ENCODE measurements around the gene JCHAIN. TPM values are rescaled to one million over a fixed set of nuclear protein-coding genes. Genes with fewer than 3 reads are reported as not detected.

JCHAIN gene
- not detected for total RNA-seq

DNA sequence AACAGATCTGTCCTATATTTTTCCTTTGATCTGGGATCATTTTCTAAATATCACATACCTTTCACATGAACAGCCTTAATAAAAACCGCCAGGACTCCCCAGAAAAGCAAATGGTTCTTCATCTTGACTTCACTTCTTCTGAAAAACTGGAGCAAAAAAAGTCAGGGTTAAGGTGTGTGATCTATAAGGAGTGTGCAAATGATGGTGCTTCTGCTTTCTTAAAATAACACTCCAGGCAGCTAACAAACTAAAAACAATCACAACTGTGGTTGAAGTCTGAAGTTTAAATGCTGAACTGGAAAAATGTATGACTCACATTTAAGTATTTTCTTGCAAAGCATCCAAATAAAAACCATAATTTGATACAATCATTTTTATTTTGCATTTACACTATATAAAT, at the start of gene JCHAIN:
Gene JCHAIN (minus strand): TSS at position 140 of the 400 bp plus-strand sequence. CDS start 18 bp downstream, at position 122.
- POLR2A ChIA-PET = no interaction called here
- H3K36me3 Mint-ChIP-seq (ENCODE audit: low read depth) = no peaks in the 10 kb centered on the region
- H3K9me3 Mint-ChIP-seq (ENCODE audit: low read depth) = no peaks in the 10 kb centered on the region
- no peak within 1 kb of the TSS for H3K4me3 Mint-ChIP-seq
- ATAC-seq (no peak), DNase-seq (no peak)
- no peak within 1 kb of the TSS for H3K27ac Mint-ChIP-seq
- peaks cover 3% of the 10 kb centered on the region for H3K4me1 Mint-ChIP-seq
- CTCF ChIA-PET = interaction anchor here (1.1 kb wide), 1 partner anchor 23 kb away, joined by 3 read pairs; no protein-coding TSS in a partner anchor
- intact Hi-C loops (cut with DNase I, micrococcal nuclease) = no loop called here
- H3K27me3 Mint-ChIP-seq = no peaks in the 10 kb centered on the region

GRCh38 chr4:70715097-70715496, 48.8 kb upstream of the JCHAIN start:
- Mint-ChIP-seq H3K4me1 (peaks cover 40% of the 10 kb centered on the region), H3K27ac (peak overlapping the region; percentile 9), H3K36me3 (ENCODE audit: low read depth) (no peaks in the 10 kb centered on the region), H3K27me3 (no peaks in the 10 kb centered on the region), H3K4me3 (no peak overlapping the region), H3K9me3 (ENCODE audit: low read depth) (no peaks in the 10 kb centered on the region)
- ChIA-PET POLR2A (no interaction called here), CTCF (interaction anchor here (0.8 to 1.0 kb wide), 3 partner anchors 19 to 23 kb away, joined by 3 to 4 read pairs (median 3); no protein-coding TSS in a partner anchor)
- ATAC-seq (no peak), DNase-seq (no peak)
- intact Hi-C loops (cut with DNase I, micrococcal nuclease) = no loop called here

GRCh38 chr4:70714079-70714887, 48.0 kb upstream of the JCHAIN start:
- intact Hi-C loops (cut with DNase I, micrococcal nuclease) = no loop called here
- ATAC-seq (peak; percentile 47), DNase-seq (no peak)
- H3K4me3 Mint-ChIP-seq = no peak overlapping the region
- H3K9me3 Mint-ChIP-seq (ENCODE audit: low read depth) = no peaks in the 10 kb centered on the region
- ChIA-PET CTCF (interaction anchor here (1.0 kb wide), 2 partner anchors 20 to 23 kb away, joined by 3 to 4 read pairs; no protein-coding TSS in a partner anchor), POLR2A (no interaction called here)
- H3K36me3 Mint-ChIP-seq (ENCODE audit: low read depth) = no peaks in the 10 kb centered on the region
- no peaks in the 10 kb centered on the region for H3K27me3 Mint-ChIP-seq
- peaks cover 45% of the 10 kb centered on the region for H3K4me1 Mint-ChIP-seq
- H3K27ac Mint-ChIP-seq = no peak overlapping the region

DNA sequence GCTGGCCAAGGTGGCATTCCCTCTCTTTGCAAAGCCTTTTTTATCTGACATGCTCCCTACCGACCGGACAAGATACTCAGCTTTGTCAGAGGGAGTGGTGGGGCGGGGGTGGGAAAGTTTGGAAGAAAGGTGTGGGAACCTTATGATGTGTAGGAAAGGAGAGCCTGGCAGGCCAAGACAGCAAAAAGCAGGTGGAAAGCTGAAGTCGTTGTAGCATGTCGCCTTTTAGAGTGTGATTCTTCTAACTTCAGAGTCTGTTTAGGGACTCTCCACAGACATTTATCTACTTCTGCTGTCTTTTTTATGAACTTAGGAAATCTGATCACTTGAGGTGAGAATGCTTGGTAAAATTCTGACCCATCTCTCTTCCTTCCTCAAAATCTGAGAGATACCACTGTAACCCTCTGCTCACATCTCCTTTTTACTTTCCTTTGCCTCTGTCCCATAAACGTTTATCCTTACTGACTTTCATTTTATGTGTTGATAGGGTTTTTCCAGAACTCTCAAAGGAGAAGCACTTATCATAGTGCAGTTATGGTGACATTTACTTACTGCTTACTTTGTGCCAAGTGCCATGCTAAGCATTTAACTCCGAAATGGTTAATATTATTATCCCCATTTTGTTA, 47.3 kb upstream of the JCHAIN start:
- ChIA-PET CTCF (no interaction called here), POLR2A (no interaction called here)
- peak overlapping the region; percentile 35 for H3K27ac Mint-ChIP-seq
- H3K4me1 Mint-ChIP-seq = peaks cover 47% of the 10 kb centered on the region
- DNase-seq = no peak
- no peaks in the 10 kb centered on the region for H3K27me3 Mint-ChIP-seq
- ATAC-seq = peak; percentile 19
- H3K36me3 Mint-ChIP-seq (ENCODE audit: low read depth) = no peaks in the 10 kb centered on the region
- no peaks in the 10 kb centered on the region for H3K9me3 Mint-ChIP-seq (ENCODE audit: low read depth)
- intact Hi-C loops (cut with DNase I, micrococcal nuclease) = no loop called here
- H3K4me3 Mint-ChIP-seq = no peak overlapping the region

DNA sequence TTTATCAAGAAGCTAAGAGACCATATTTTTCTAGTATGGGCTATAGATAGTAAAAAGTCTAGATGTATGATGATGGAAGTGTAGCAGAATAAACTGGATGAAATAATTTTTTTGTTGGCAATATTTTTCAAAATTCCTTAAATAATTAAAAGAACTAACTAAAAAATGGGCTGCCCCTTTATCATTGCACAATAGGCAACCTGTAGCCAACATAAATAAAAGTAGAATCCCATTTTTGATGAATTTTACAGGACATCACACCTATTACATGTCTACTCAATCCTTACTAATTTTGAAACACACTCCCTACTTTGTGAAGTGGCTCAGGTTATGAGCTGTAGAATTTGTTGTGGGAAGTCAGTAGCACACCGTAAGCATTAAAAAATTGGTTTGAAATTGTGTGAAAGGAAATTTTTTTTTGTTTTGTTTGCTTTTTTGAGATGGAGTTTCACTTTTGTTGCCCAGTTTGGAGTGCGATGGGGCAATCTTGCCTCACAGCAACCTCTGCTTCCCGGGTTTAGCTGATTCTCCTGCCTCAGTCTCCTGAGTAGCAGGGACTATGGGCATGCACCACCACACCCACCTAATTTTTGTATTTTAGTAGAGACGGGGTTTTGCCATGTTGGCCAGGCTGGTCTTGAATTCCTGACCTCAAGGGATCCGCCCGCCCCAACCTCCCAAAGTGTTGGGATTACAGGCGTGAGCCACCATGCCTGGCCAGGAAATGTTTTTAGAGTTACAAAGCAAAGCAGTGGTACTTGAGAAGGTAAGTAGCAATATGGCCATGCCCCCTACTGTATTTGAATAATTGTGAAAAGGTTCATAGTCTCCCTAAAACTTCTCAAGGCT, 46.5 kb upstream of the JCHAIN start:
- POLR2A ChIA-PET = no interaction called here
- peak overlapping the region; percentile 35 for H3K27ac Mint-ChIP-seq
- CTCF ChIA-PET = interaction anchor here (0.8 kb wide), 1 partner anchor 27 kb away, joined by 3 read pairs; no protein-coding TSS in a partner anchor
- ATAC-seq (no peak), DNase-seq (no peak)
- intact Hi-C loops (cut with DNase I, micrococcal nuclease) = no loop called here
- H3K4me3 Mint-ChIP-seq = no peak overlapping the region
- H3K27me3 Mint-ChIP-seq = no peaks in the 10 kb centered on the region
- H3K9me3 Mint-ChIP-seq (ENCODE audit: low read depth) = no peaks in the 10 kb centered on the region
- H3K36me3 Mint-ChIP-seq (ENCODE audit: low read depth) = no peaks in the 10 kb centered on the region
- H3K4me1 Mint-ChIP-seq = peaks cover 47% of the 10 kb centered on the region

GRCh38 chr4:70712150-70712549, 45.8 kb upstream of the JCHAIN start:
- Mint-ChIP-seq H3K4me3 (no peak overlapping the region), H3K27ac (no peak overlapping the region)
- POLR2A ChIA-PET = no interaction called here

GRCh38 chr4:70711599-70711998, 45.3 kb upstream of the JCHAIN start:
- H3K36me3 Mint-ChIP-seq (ENCODE audit: low read depth) = no peaks in the 10 kb centered on the region
- ChIA-PET CTCF (no interaction called here), POLR2A (no interaction called here)
- intact Hi-C loops (cut with DNase I, micrococcal nuclease) = no loop called here
- DNase-seq (no peak), ATAC-seq (no peak)
- H3K9me3 Mint-ChIP-seq (ENCODE audit: low read depth) = no peaks in the 10 kb centered on the region
- H3K4me3 Mint-ChIP-seq = no peak overlapping the region
- H3K27ac Mint-ChIP-seq = no peak overlapping the region
- peaks cover 51% of the 10 kb centered on the region for H3K4me1 Mint-ChIP-seq
- H3K27me3 Mint-ChIP-seq = no peaks in the 10 kb centered on the region

More at GRCh38 chr4:70712150-70712549, 45.8 kb upstream of the JCHAIN start:
- H3K4me1 Mint-ChIP-seq = peaks cover 48% of the 10 kb centered on the region
- intact Hi-C loops (cut with DNase I, micrococcal nuclease) = no loop called here
- CTCF ChIA-PET = interaction anchor here (0.8 kb wide), 1 partner anchor 28 kb away, joined by 3 read pairs; no protein-coding TSS in a partner anchor
- no peaks in the 10 kb centered on the region for H3K9me3 Mint-ChIP-seq (ENCODE audit: low read depth)
- DNase-seq (no peak), ATAC-seq (no peak)
- H3K27me3 Mint-ChIP-seq = no peaks in the 10 kb centered on the region
- no peaks in the 10 kb centered on the region for H3K36me3 Mint-ChIP-seq (ENCODE audit: low read depth)

- DNase-seq (no peak), ATAC-seq (no peak)
- ChIA-PET POLR2A (interaction anchor here (0.7 kb wide), 1 partner anchor 197 kb away, joined by 3 read pairs; no protein-coding TSS in a partner anchor), CTCF (interaction anchor here (0.6 to 2.0 kb wide), 4 partner anchors 13 to 473 kb away, joined by 3 to 6 read pairs (median 4); no protein-coding TSS in a partner anchor)
- Mint-ChIP-seq H3K27ac (no peak overlapping the region), H3K36me3 (ENCODE audit: low read depth) (peaks cover 1% of the 10 kb centered on the region), H3K27me3 (no peaks in the 10 kb centered on the region), H3K4me3 (no peak overlapping the region), H3K4me1 (peaks cover 47% of the 10 kb centered on the region), H3K9me3 (ENCODE audit: low read depth) (no peaks in the 10 kb centered on the region)
- intact Hi-C loops (cut with DNase I, micrococcal nuclease) = loop anchor here in 1 of 2 experiments (5.0 kb wide), 1 partner anchor 298 kb away; no protein-coding TSS in a partner anchor
Observed at GRCh38 chr4:70709611-70710205, 43.4 kb upstream of the JCHAIN start.

- ChIA-PET CTCF (interaction anchor here (0.5 to 2.3 kb wide), 7 partner anchors 9 to 133 kb away, joined by 3 to 10 read pairs (median 3); partner anchors contain the start of gene GRSF1), POLR2A (interaction anchor here (0.6 kb wide), 1 partner anchor 126 kb away, joined by 10 read pairs; no protein-coding TSS in a partner anchor)
- H3K4me1 Mint-ChIP-seq = peaks cover 29% of the 10 kb centered on the region
- H3K27ac Mint-ChIP-seq = peak overlapping the region; percentile 94
- intact Hi-C loops (cut with DNase I, micrococcal nuclease) = loop anchor here in 1 of 2 experiments (2.0 to 5.0 kb wide), 2 partner anchors 16 to 301 kb away; no protein-coding TSS in a partner anchor
- ATAC-seq (no peak), DNase-seq (no peak)
- H3K27me3 Mint-ChIP-seq = no peaks in the 10 kb centered on the region
- H3K36me3 Mint-ChIP-seq (ENCODE audit: low read depth) = peaks cover 1% of the 10 kb centered on the region
- peak overlapping the region; percentile 90 for H3K4me3 Mint-ChIP-seq
- no peaks in the 10 kb centered on the region for H3K9me3 Mint-ChIP-seq (ENCODE audit: low read depth)
Observed at GRCh38 chr4:70706516-70706915, 40.2 kb upstream of the JCHAIN start.

DNA sequence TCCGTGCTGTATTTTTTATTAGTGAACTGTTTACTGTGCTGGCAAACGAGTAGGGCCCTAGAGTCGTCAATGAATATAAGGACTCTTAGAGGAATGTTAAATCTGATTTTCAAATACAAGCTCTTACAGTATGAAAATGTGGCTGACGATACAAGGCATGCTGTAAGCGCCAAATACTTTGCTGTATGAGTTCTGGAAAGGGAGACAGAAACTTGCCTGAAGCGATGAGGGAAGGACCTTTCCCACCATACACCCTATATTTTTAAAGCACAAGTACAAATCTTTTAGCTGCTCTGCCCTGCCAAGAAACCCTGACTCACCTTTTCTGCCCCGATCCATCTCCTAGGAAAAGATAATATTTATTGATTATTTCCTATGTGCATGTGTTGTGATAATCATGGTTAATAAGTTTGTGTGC, 39.7 kb upstream of the JCHAIN start:
- intact Hi-C loops (cut with DNase I, micrococcal nuclease) = loop anchor here in 1 of 2 experiments (2.0 to 5.0 kb wide), 2 partner anchors 17 to 301 kb away; no protein-coding TSS in a partner anchor
- H3K36me3 Mint-ChIP-seq (ENCODE audit: low read depth) = peaks cover 1% of the 10 kb centered on the region
- H3K4me1 Mint-ChIP-seq = peaks cover 27% of the 10 kb centered on the region
- peak overlapping the region; percentile 94 for H3K27ac Mint-ChIP-seq
- ChIA-PET POLR2A (interaction anchor here (0.6 kb wide), 1 partner anchor 125 kb away, joined by 10 read pairs; no protein-coding TSS in a partner anchor), CTCF (interaction anchor here (0.5 to 2.3 kb wide), 7 partner anchors 9 to 133 kb away, joined by 3 to 10 read pairs (median 3); partner anchors contain the start of gene GRSF1)
- H3K4me3 Mint-ChIP-seq = peak overlapping the region; percentile 90
- H3K27me3 Mint-ChIP-seq = no peaks in the 10 kb centered on the region
- no peak for ATAC-seq
- no peaks in the 10 kb centered on the region for H3K9me3 Mint-ChIP-seq (ENCODE audit: low read depth)
- DNase-seq = no peak
